Measurements from ENCODE around the gene EPHA2. TPM values are rescaled to one million over a fixed set of nuclear protein-coding genes. Genes with fewer than 3 reads are reported as not detected.
A peak's percentile ranks its signal among the peaks of the same experiment; 100 is the strongest.

EPHA2 gene
- total RNA-seq, 1 experiment from 2014 or later: 114 TPM

- DNase-seq (ENCODE audit: low read depth): peak; percentile 94
Observed at GRCh38 chr1:16076031-16076864, 79.6 kb downstream of the EPHA2 start.

GRCh38 chr1:16075337-16076030, 80.4 kb downstream of the EPHA2 start:
- peak; percentile 69 for DNase-seq (ENCODE audit: low read depth)

Other genes starting within 250 kb of the EPHA2 start
- gene ZBTB17, start 180.0 kb downstream of the EPHA2 start, total RNA-seq (2014; rRNA removed; shearing (Covaris generic)): 40.0 and 52.2 TPM in 2 replicates
- gene SRARP, start 151.8 kb downstream of the EPHA2 start, total RNA-seq (2014; rRNA removed; shearing (Covaris generic)): not detected in 2 replicates
- not detected in 2 replicates for gene HSPB7, start 138.0 kb downstream of the EPHA2 start, total RNA-seq (2014; rRNA removed; shearing (Covaris generic))
- not detected in 2 replicates for gene CLCNKA, start 134.0 kb downstream of the EPHA2 start, total RNA-seq (2014; rRNA removed; shearing (Covaris generic))
- gene CLCNKB, start 112.3 kb downstream of the EPHA2 start, total RNA-seq (2014; rRNA removed; shearing (Covaris generic)): not detected in 2 replicates
- 0.30 and 2.1 TPM in 2 replicates for gene FAM131C, start 82.4 kb downstream of the EPHA2 start, total RNA-seq (2014; rRNA removed; shearing (Covaris generic))
- gene ARHGEF19, start 56.6 kb upstream of the EPHA2 start, total RNA-seq (2014; rRNA removed; shearing (Covaris generic)): not detected in 2 replicates
- 7.4 and 9.2 TPM in 2 replicates for gene CPLANE2, start 81.1 kb upstream of the EPHA2 start, total RNA-seq (2014; rRNA removed; shearing (Covaris generic))
- 9.7 and 12.8 TPM in 2 replicates for gene FBXO42, start 196.4 kb upstream of the EPHA2 start, total RNA-seq (2014; rRNA removed; shearing (Covaris generic))
- gene SZRD1, start 211.2 kb upstream of the EPHA2 start, total RNA-seq (2014; rRNA removed; shearing (Covaris generic)): 158 and 175 TPM in 2 replicates